H1 (cell line): ENCODE measurements around the gene TUBB8. TPM values are rescaled to one million over a fixed set of nuclear protein-coding genes. Genes with fewer than 3 reads are reported as not detected.
"Not testable (repeated sequence)": the region's sequence is repeated elsewhere in the genome, so short reads cannot be mapped to it uniquely, and the experiment has no call there.

Experiments used
- CTCF ChIA-PET: fragments of 300-600 bp; sonication (Branson Sonifier 250); formaldehyde crosslinking; loops from one replicate; lab custom pipeline; 2021; ENCODE audit not compliant: partially characterized antibody; lab: Charles Lee
- POLR2A ChIA-PET: fragments of 300-600 bp; sonication (Branson Sonifier 250); formaldehyde crosslinking; loops from one replicate; lab custom pipeline; 2021; ENCODE audit warnings: inconsistent platforms; ENCODE audit not compliant: partially characterized antibody; lab: Charles Lee
- DNase-seq, 2 experiments: peaks; one replicate each; pipeline versions ENCODE4 v3.0.0 to v3.0.0-alpha.2; 2010 to 2022; ENCODE audit warnings: low spot score in 2 of 2, low read depth in 1 of 2, mixed read lengths in 1 of 2
- FAIRE-seq: peaks from 2 replicates; lab custom pipeline; 2011; peaks lifted over from hg19 to GRCh38; lab: Jason Lieb, UNC
- H2AFZ ChIP-seq: 2 replicates; pipeline ENCODE4 v1.8.1; 2012; ENCODE audit warnings: low read length, inconsistent platforms
- H2AK5ac ChIP-seq: 2 replicates; pipeline ENCODE4 v1.6.1; 2013; ENCODE audit warnings: low read depth, low read length
- H2BK120ac ChIP-seq: replicated peaks from 2 replicates; pipeline ENCODE3; 2013; ENCODE audit warnings: low read depth, low read length, inconsistent platforms
- H2BK12ac ChIP-seq: 2 replicates; pipeline ENCODE4 v1.6.1; 2013; ENCODE audit warnings: low read depth, low read length
- H2BK15ac ChIP-seq: 2 replicates; pipeline ENCODE4 v1.6.1; 2013; ENCODE audit warnings: low read length
- H2BK20ac ChIP-seq: 2 replicates; pipeline ENCODE4 v1.6.1; 2013; ENCODE audit warnings: low read length
- H2BK5ac ChIP-seq: 2 replicates; pipeline ENCODE4 v1.6.1; 2013; ENCODE audit warnings: low read depth, low read length
- H3K14ac ChIP-seq: 2 replicates; pipeline ENCODE4 v1.6.1; 2013; ENCODE audit warnings: inconsistent platforms; ENCODE audit not compliant: insufficient read length
- H3K18ac ChIP-seq: 2 replicates; pipeline ENCODE4 v1.6.1; 2013; ENCODE audit warnings: low read length; ENCODE audit errors: extremely low read depth
- H3K23ac ChIP-seq: 2 replicates; pipeline ENCODE4 v1.6.1; 2013; ENCODE audit warnings: inconsistent platforms; ENCODE audit not compliant: insufficient read length
- H3K23me2 ChIP-seq: 2 replicates; pipeline ENCODE4 v1.6.1; 2013; ENCODE audit warnings: low read depth, low read length
- H3K27ac ChIP-seq: 2 replicates; pipeline ENCODE4 v1.6.1; 2011; ENCODE audit warnings: low read depth, low read length, inconsistent platforms
- H3K27me3 ChIP-seq, 4 experiments: replicated peaks in 1 of 4; 1 replicate in 1 of 4; 2 replicates in 3 of 4; pipeline versions ENCODE4 v1.6.1 to v1.8.1; 2011 to 2013; ENCODE audit warnings: low read length in 3 of 4, mild to moderate bottlenecking in 3 of 4, inconsistent platforms in 2 of 4, mixed read lengths in 2 of 4, moderate library complexity in 1 of 4; ENCODE audit not compliant: control insufficient read depth in 3 of 4, insufficient read depth in 3 of 4; ENCODE audit errors: extremely low read depth in 1 of 4
- H3K36me3 ChIP-seq, 4 experiments: 2 replicates each; pipeline versions ENCODE4 v1.6.1 to v1.8.1; 2011 to 2013; ENCODE audit warnings: mild to moderate bottlenecking in 4 of 4, low read length in 3 of 4, moderate library complexity in 2 of 4, control low read depth in 1 of 4, inconsistent platforms in 1 of 4; ENCODE audit not compliant: insufficient read depth in 4 of 4, control insufficient read depth in 2 of 4
- H3K4ac ChIP-seq: replicated peaks from 2 replicates; pipeline ENCODE3; 2013; ENCODE audit warnings: low read length, low read depth, mixed read lengths, inconsistent platforms; ENCODE audit not compliant: insufficient read length
- H3K4me1 ChIP-seq, 4 experiments: replicated peaks in 1 of 4; 1 replicate in 1 of 4; 2 replicates in 3 of 4; pipeline versions ENCODE4 v1.6.1 to v1.8.1; 2011 to 2013; ENCODE audit warnings: low read length in 3 of 4, inconsistent platforms in 2 of 4, mixed read lengths in 1 of 4; ENCODE audit not compliant: insufficient read depth in 4 of 4, control insufficient read depth in 3 of 4
- H3K4me2 ChIP-seq, 2 experiments: 2 replicates each; pipeline versions ENCODE4 v1.6.1 to v1.8.1; 2011 to 2013; ENCODE audit warnings: low read depth in 2 of 2, low read length in 2 of 2, control low read depth in 1 of 2, inconsistent platforms in 1 of 2, mild to moderate bottlenecking in 1 of 2; ENCODE audit not compliant: insufficient read depth in 1 of 2
- H3K4me3 ChIP-seq, 4 experiments: fragments of 200-600, 300-600 bp in 1 of 4; sonication (generic), shearing (Covaris generic), sonication (Bioruptor Twin) in 1 of 4; 2 replicates each; pipeline versions ENCODE4 v1.5.1 to v1.8.1; 2011 to 2016; ENCODE audit warnings: low read length in 4 of 4, low read depth in 3 of 4, control low read depth in 2 of 4, inconsistent platforms in 2 of 4, mild to moderate bottlenecking in 2 of 4, mixed read lengths in 1 of 4, moderate library complexity in 1 of 4; ENCODE audit not compliant: insufficient read depth in 2 of 4; ENCODE audit errors: extremely low read depth in 1 of 4
- H3K56ac ChIP-seq: replicated peaks from 2 replicates; pipeline ENCODE3; 2013; ENCODE audit warnings: low read depth, mild to moderate bottlenecking, mixed read lengths, low read length, inconsistent platforms; ENCODE audit not compliant: insufficient read length
- H3K79me1 ChIP-seq: 2 replicates; pipeline ENCODE4 v1.6.1; 2013; ENCODE audit warnings: low read depth, low read length, control low read depth
- H3K79me2 ChIP-seq, 2 experiments: 2 replicates each; pipeline versions ENCODE4 v1.6.1 to v1.8.1; 2012 to 2013; ENCODE audit warnings: low read length in 2 of 2, mild to moderate bottlenecking in 2 of 2, inconsistent platforms in 1 of 2; ENCODE audit not compliant: insufficient read depth in 2 of 2, control insufficient read depth in 1 of 2
- H3K9ac ChIP-seq, 4 experiments: replicated peaks in 1 of 4; 1 replicate in 1 of 4; 2 replicates in 3 of 4; pipeline versions ENCODE4 v1.6.1 to v1.8.1; 2011 to 2013; ENCODE audit warnings: low read depth in 3 of 4, low read length in 3 of 4, control low read depth in 2 of 4, mild to moderate bottlenecking in 2 of 4, moderate library complexity in 2 of 4, inconsistent platforms in 1 of 4; ENCODE audit errors: extremely low read depth in 1 of 4
- H3K9me3 ChIP-seq, 2 experiments: 2 replicates each; pipeline versions ENCODE4 v1.6.1 to v1.8.1; 2012 to 2013; ENCODE audit warnings: mild to moderate bottlenecking in 2 of 2, moderate library complexity in 2 of 2, control low read depth in 1 of 2, inconsistent platforms in 1 of 2, low read depth in 1 of 2, low read length in 1 of 2, mixed read lengths in 1 of 2; ENCODE audit not compliant: insufficient read depth in 2 of 2
- H4K20me1 ChIP-seq, 2 experiments: replicated peaks in 1 of 2; 2 replicates each; pipeline versions ENCODE3 to v1.8.1; 2011 to 2013; ENCODE audit warnings: inconsistent platforms in 2 of 2, low read length in 2 of 2, mild to moderate bottlenecking in 1 of 2; ENCODE audit not compliant: insufficient read depth in 2 of 2, control insufficient read depth in 1 of 2
- H4K5ac ChIP-seq: 2 replicates; pipeline ENCODE4 v1.6.1; 2013; ENCODE audit warnings: low read length, low read depth, mixed read lengths, inconsistent platforms; ENCODE audit not compliant: insufficient read length
- H4K8ac ChIP-seq: 2 replicates; pipeline ENCODE4 v1.8.0; 2013; ENCODE audit warnings: mild to moderate bottlenecking, moderate library complexity, low read length, inconsistent platforms; ENCODE audit not compliant: insufficient read depth; ENCODE audit errors: extremely low read depth
- H4K91ac ChIP-seq: replicated peaks from 2 replicates; pipeline ENCODE3; 2013; ENCODE audit warnings: low read length, mixed read lengths, inconsistent platforms; ENCODE audit not compliant: insufficient read length
- WGBS, 2 experiments: shearing (Covaris generic) in 1 of 2; methylation state at CpG; one replicate each; pipeline versions ENCODE4 v1.1.6 to v1.1.7; 2013 to 2015; ENCODE audit warnings: low lambda C conversion rate in 2 of 2, mixed read lengths in 2 of 2, inconsistent platforms in 1 of 2, low coverage in 1 of 2, missing lambda C conversion rate in 1 of 2; ENCODE audit not compliant: insufficient replicate concordance in 2 of 2, insufficient coverage in 1 of 2, insufficient read length in 1 of 2; ENCODE audit errors: extremely low coverage in 1 of 2, missing lambda C conversion rate in 1 of 2; 5-methylcytosine and 5-hydroxymethylcytosine counted together
- polyA plus RNA-seq, 7 experiments: library from polyadenylated mRNA; depleted of rRNA in 3 of 7; stranded (reverse) in 5 of 7; unstranded in 2 of 7; fragments of >200 nt in 5 of 7; fragments of 200-250 nt in 2 of 7; gene quantifications; 1 replicate in 5 of 7; 2 replicates in 1 of 7; 4 replicates in 1 of 7; pipeline versions ENCODE4 v1.2.1 to v1.2.3, GENCODE V29; 2011 to 2013; ENCODE audit warnings: missing spikeins in 2 of 7, mixed read lengths in 2 of 7
- total RNA-seq: library from RNA; stranded (reverse); fragmentation: NEBNext Ultra II Directional; extraction: Animal tissue kit (Norgen Biotek cat#: 25700); gene quantifications from 2 replicates; pipeline ENCODE4 v1.2.1, GENCODE V29; 2021

TUBB8 gene
- total and polyA plus RNA-seq, 2 of the 8 experiments (the other 6 are each of a cell fraction or from before 2014, with no cell fraction given) = 1.4 to 1.5 TPM

DNA sequence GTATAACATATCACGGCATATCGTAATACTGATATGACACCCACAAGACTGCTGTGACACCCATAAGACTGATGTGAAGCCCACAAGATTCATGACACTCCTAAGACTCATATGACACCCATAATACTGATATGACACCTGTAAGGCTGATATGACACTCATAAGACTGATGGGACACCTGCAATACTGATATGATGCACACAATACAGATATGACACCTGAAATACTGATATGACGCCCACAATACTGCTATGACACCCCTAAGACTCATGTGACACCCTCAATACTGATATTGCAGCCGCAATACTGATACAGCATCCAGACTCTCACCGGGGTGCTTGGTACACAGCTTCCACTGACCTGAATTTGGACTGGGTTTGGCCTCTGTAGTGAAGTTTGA lies 19.1 kb upstream of the TUBB8 start:
- H3K9me3 ChIP-seq, H2BK20ac ChIP-seq, H3K9ac ChIP-seq, DNase-seq, H3K4me3 ChIP-seq, H2AFZ ChIP-seq, FAIRE-seq, H3K4me1 ChIP-seq, H3K27ac ChIP-seq, POLR2A ChIA-PET, H2BK12ac ChIP-seq, H2BK5ac ChIP-seq, H3K14ac ChIP-seq, H3K36me3 ChIP-seq, CTCF ChIA-PET, H3K56ac ChIP-seq, H3K4me2 ChIP-seq, H2BK120ac ChIP-seq, H3K18ac ChIP-seq, H2BK15ac ChIP-seq, H3K23me2 ChIP-seq, H4K20me1 ChIP-seq, H4K8ac ChIP-seq, H3K4ac ChIP-seq, H3K27me3 ChIP-seq, H2AK5ac ChIP-seq, H4K91ac ChIP-seq, H3K79me1 ChIP-seq, H4K5ac ChIP-seq, H3K23ac ChIP-seq, H3K79me2 ChIP-seq: not testable (repeated sequence)
- WGBS, 2 experiments = 69% methylated on average over 5 of the region's 5 CpGs; no CpG with 5 or more reads in 1 of the 2 experiments

DNA sequence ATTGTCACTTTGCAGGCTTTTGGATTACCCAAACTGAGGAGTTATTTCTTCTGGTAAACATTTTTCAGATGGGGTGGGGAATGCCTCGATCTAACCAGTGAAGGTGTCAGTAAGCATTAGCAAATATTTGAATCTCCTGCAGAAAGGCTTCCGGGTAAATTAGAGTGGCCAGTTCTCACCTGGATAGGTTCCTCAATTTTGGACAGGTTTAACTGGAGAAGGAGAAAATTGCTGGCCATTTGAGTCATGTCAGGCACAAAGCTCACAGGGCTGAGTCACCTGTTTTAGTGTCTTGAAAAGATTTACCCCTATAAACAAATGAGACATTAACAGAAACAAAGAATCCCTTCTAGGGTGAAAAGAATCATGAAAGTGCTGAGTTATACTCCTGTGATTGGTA lies 830 bp upstream of the TUBB8 start:
- FAIRE-seq, H3K23ac ChIP-seq, H3K4me1 ChIP-seq, H2BK120ac ChIP-seq, H2BK15ac ChIP-seq, H3K14ac ChIP-seq, H3K4me3 ChIP-seq, H3K18ac ChIP-seq, H4K91ac ChIP-seq, H3K79me2 ChIP-seq, H4K8ac ChIP-seq, H2BK12ac ChIP-seq, POLR2A ChIA-PET, H3K23me2 ChIP-seq, H3K9me3 ChIP-seq, H2BK20ac ChIP-seq, H3K27me3 ChIP-seq, H4K5ac ChIP-seq, H2BK5ac ChIP-seq, H3K4me2 ChIP-seq, H4K20me1 ChIP-seq, H3K56ac ChIP-seq, H3K79me1 ChIP-seq, DNase-seq, H3K9ac ChIP-seq, H2AK5ac ChIP-seq, H3K27ac ChIP-seq, H3K36me3 ChIP-seq, H3K4ac ChIP-seq, H2AFZ ChIP-seq: not testable (repeated sequence)
- 98% methylated on average over 2 of the region's 2 CpGs; no CpG with 5 or more reads in 1 of the 2 experiments for WGBS, 2 experiments
- CTCF ChIA-PET = interaction anchor here (1.2 kb wide), 1 partner anchor 27 kb away, joined by 4 read pairs; no protein-coding TSS in a partner anchor
